ENCODE results near the gene ATRN.
A peak's percentile ranks its signal among the peaks of the same experiment; 100 is the strongest.
"Not testable (repeated sequence)": the region's sequence is repeated elsewhere in the genome, so short reads cannot be mapped to it uniquely, and the experiment has no call there.

ATRN gene

DNA sequence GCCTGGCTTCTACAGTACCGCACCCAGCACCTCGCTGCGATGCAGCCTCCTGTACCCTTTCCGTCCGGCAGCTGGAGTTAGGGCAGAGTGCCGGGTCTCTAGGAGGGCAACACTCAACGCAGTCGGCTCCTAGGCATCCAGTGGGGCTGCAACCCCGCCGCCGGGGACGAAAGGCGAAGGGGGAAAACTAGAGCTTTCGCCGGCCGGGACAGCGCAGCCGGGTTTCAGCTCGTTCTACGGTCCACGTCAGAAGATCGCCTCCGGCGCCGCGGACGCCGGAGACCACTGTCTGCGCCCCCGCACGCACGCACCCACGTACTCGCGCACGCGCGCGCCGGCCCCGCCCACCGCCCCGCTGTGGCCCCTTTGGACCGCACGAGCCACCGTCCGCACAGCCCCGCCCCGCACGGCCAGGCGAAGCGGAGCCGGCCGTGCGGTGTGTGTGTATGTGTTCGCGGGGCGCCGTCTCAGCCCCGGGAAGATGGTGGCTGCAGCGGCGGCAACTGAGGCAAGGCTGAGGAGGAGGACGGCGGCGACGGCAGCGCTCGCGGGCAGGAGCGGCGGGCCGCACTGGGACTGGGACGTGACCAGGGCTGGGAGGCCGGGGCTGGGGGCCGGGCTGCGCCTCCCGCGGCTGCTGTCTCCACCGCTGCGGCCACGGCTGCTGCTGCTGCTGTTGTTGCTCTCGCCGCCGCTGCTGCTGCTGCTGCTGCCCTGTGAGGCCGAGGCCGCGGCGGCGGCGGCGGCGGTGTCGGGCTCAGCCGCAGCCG lies at the start of gene ATRN:
ATRN (plus strand) TSS at position 392 of the 770 bp plus-strand sequence; CDS start at position 482, 90 bp downstream.
- DNase-seq = peak; percentile 92

DNA sequence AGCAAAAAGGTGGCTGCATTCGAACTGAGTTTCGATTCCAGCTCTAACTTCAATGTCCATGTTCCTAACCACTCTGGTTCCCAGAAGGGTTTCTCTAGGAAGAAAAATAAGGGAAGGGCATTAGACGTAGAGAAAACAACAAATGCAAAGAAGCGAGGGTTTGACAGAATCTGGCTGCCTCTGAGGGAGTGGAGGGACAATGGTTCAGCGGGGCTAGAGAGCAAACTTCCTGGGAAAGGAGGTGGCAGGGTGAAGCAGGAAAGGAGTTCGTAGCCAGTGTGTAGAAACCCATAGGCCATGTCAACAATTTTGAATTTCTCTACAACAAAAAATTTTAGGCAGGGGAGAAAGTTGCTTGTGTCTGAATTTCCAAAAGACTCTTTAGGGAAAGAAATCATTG lies 48.8 kb upstream of the ATRN start:
- DNase-seq = no peak

DNA sequence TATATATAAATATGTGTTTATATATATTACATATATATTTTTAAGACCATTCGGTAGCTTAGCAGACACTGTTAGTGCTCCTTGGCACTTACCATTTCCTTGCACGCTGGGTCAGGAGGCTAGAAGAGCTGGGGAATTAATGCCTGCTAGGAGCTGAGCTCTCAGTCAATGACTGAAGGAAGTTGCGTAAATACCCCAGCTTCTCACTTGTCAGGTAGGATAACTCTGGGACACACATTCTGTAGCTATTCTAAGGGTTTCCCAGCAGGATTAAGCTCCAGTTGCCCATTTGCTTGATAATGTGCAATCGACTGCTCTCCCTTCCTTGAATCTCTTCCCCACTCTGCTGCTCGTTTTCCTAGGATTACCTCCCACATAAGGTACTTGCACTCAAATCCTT lies 47.7 kb upstream of the ATRN start:
- no peak for DNase-seq

DNA sequence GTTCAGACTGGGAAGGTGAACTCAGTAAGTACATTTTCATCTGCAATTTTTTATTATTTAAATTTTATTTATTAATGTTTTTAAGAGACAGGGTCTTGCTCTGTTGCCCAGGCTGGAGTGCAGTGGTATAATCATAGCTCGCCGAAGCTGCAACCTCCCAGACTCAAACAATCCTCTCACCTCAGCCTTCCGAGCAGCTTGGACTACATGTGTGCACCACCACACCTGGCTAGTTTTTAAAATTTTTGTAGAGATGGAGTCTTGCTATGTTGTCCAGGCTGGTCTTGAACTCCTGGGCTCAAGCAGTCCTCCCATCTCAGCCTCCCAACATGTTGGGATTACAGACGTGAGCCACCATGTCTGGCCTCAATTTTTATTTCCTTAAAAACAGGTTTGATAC lies 44.1 kb upstream of the ATRN start:
- DNase-seq = not testable (repeated sequence)

DNA sequence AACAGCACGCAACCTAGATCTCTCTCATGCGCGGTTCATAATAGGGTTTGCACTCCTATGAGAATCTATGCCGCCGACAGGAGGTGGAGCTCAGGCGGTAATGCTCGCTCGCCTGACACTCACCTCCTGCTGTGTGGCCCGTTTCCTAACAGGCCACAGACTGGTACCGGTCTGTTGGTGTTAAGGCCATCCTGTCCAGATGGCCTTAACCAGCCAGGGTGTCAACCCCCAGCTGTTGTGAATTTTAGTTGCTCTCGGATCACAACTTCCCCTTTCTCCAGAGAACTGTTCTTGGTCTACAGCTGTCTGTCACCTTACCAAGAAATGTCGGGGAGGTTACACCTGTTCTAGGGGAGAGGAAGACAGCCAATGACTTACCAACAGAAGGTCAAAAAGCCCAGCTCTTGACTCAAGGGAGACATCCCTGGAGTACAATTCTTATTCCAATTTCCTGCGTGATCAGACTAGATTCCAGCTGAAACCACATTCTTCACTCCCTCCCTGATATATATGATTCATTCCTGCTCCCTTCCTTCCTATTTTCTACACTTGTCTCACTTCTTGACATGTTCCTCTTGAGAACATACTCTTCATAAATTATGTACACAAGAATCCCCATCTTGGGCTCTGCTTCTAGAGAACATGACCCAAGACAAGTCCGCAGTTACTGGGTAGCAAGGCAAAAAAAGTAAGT lies 40.3 kb upstream of the ATRN start:
- DNase-seq = no peak

DNA sequence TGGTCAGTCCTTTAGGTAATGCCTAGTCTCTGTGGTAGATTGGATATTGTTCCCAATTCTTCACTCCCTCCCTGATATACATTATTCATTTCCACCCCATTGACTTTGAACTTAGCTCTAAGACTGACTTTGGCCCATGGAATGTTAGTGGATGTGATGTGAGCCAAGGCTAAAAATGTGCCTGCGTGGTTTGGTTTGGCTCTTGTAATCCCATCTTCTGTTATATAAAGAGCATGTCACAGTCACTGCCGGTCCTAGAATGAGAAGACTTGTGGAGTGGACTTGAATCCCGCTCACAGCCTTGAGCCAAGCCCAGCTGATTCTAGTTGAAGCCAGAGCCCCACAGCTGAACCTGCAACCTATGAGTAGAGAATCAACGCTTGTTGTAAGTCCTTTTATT lies 39.7 kb upstream of the ATRN start:
- no peak for DNase-seq

DNA sequence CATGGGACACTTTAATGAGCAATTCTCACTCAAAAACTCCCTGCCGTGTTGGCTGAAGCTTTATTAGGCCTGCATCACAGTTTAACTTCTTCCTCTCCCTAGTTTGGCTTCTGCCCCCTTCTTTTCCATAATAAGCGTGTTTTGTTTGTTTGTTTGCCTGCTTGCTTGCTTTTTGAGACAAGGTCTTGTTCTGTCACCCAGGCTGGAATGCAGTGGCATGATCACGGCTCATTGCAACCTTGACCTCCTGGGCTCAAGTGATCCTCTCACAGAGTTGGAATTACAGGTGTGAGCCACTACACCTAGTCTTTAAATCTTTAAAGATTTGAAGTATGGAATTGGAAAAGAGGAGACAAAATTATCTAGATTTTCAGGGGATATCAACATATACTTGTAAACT lies 38.0 kb upstream of the ATRN start:
- DNase-seq = no peak

DNA sequence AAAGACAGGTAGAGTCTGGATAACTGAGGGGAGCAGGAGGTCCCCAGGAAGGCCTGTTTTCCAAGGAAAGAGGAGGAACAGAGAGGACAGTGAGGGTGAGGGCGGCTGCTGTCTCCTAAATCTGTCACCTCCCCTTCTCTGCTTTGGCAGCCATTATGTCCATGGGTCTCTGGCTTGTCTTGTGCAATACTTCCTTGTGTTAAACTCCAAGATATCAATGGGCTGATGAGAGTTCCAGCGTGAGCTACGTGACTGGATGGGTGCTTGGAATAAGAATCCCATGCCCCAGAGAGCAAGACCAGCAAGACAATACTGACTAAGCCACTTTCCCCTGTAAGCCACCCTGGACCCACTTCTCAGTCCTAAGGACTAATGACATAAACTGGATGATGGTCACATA lies 37.1 kb upstream of the ATRN start:
- DNase-seq = no peak

DNA sequence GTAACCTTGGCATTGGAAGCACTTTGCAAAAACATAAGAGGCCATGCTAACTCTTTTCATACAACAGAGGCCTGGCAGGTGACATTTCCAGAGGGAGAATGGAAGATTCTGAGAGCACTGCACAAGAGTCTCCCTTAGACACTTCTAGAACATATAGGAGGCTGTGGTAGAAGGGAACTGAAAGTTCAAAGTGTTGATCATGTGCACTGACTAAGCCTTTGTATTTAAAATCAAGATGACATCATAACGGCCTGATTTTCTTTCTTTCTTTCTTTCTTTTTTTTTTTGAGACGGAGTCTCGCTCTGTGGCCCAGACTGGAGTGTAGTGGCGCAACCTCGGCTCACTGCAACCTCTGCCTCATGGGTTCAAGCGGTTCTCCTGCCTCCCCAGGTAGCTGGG lies 36.6 kb upstream of the ATRN start:
- no peak for DNase-seq

DNA sequence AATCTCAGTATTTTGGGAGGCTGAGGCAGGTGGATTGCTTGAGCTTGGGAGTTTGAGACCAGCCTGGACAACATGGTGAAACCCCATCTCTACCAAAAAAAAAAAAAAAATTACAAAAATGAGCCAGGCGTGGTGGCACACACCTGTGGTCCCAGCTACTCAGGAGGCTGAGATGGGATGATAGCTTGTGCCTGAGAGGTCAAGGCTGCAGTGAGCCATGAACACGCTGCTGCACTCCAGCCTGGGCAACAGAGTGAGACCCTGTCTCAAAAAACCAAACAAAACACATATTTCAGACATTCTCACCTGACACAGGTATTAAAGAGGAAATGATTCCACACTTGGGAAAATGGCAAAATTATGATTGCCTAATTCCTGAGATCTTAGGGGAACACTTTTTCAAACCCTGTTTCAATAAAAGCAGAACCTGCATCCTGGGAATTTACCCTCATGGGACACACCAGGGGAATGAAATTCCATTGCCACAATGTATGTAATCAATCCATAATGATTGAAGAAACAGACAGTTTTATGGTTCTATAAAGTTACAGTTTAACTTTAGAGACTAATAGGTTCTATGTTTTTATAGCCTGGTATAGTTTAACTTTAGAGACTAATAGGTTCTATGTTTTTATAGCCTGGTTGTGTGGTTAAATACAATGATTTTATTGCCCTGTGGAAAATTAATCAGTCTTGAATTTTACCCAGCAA lies 33.8 kb upstream of the ATRN start:
- DNase-seq = no peak

DNA sequence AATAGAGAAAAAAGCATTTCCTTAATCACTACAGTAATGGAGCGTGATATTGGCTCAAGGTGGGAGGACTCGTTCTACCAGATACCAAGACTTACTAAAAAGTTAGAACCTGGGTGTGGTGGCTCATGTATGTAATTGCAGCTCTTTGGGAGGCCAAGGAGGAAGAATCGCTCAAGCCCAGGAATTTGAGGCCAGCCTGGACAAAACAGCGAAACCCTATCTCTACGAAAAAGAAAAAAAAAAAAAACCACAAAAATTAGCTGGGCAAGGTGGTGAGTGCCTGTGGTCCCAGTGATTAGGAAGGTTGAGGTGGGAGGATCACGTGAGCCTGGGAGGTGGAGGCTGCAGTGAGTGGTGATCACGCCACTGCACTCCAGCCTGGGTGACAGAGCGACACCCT lies 24.0 kb upstream of the ATRN start:
- no peak for DNase-seq

DNA sequence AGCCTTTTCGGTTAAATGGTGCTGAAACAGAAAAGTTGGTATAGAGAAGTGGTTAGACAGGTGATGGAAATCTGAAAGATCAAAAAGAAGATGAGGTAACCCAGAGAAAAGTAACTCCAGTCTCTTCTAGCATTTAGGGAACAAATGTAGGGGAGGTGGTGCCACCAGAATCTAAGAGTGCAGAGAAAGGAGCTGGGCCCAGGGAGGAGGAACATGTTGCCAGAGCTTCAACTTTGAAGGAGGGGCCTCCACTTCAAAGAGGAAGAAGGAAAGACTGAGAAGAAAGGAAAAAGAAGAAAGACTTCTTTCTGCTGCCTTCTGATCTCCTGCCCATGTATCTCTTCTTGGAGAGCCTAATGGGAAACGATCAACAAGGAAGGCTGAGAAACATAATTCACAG lies 23.5 kb upstream of the ATRN start:
- DNase-seq = no peak

DNA sequence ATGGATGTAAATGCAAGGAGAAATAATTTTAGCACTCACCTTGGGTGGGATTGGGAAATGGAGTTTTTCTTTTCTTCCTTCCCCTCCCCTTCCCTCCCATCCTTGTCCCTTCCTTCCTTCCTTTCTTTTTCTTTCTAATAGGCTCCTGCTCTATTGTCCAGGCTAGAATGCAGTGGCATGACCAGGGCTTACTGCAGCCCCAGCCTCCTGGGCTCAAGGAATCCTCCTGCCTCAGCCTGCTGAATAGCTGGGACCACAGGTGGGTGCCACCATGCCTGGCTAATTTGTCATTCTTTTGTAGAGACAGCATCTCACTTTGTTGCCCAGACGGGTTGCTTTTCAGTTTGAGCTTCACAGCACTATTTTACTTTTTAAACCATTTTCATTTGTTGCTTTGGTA lies 21.5 kb upstream of the ATRN start:
- no peak for DNase-seq

DNA sequence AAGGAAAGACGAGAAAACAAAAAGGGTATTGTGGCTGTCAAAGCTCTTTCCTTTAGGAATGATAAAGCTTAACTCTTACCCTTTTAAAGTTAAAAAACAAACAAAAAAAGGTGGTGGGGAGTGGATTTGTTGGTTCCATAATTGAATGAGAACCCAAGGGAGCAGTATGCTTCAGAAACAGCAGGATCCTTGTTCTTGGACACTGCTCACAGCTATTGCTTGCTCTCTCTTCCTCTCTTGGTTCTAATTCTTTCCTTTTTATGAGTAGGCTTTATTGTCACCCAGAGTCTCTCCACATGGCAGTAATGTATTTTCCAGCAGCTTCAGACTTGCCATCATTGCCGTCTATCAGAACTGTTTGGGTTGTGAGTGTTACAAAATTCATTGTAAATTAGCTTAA lies 18.7 kb upstream of the ATRN start:
- DNase-seq = no peak

DNA sequence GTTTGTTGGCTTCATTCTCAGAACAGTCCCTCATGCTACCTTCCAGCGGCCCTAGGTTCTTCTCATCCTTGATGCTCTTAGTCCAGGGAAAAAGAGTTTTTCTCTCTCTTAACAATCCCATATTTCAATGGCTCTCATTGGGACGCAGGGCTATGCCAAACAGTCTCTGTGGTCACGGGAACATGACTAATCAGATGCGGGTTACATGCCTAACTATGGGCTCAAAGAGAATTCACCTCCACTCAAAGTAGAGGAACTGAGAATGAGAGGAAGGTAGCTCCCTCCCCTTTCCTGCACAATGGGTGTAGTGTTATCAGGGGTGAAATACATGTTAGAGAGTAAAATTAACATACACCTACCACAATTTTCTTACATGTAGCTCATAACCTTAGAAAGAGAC lies 18.1 kb upstream of the ATRN start:
- no peak for DNase-seq

DNA sequence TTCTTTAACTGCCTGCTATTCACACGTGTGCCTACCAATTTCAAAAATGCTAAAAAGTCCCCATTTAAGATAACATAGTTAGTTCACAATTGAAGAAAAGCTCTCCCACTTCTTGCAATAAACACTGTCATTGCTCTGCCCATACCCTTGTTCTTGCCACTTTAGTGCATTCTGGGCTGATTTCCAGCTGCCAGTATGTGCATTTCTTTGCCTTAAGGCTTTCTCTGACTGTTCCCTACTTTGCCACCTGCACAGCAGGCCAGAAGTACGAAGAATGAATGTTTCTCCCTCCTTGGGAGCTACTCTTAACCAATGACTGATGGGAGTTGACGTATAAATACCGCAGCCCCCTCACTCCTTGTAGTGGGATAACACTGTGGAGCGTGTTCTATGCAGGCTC lies 16.0 kb upstream of the ATRN start:
- DNase-seq = no peak

DNA sequence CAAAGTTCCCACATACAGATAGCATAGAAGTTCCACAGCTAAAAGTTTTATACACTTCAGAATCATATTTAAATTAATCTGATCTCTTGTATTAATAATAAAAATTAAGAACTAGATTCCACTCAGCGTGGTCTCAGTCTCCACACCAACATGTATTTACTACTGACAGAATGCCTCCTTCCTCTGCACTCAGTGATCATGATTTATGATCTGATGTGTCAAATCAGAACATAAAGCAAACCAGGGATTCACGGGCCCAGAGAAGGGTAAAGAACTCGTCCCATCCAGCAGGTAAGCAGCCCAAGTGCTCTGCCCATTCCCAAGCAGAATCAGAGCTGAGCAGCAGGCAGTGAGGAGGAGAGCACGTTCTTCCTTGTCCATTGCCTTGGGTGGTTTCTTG lies 14.2 kb upstream of the ATRN start:
- no peak for DNase-seq

DNA sequence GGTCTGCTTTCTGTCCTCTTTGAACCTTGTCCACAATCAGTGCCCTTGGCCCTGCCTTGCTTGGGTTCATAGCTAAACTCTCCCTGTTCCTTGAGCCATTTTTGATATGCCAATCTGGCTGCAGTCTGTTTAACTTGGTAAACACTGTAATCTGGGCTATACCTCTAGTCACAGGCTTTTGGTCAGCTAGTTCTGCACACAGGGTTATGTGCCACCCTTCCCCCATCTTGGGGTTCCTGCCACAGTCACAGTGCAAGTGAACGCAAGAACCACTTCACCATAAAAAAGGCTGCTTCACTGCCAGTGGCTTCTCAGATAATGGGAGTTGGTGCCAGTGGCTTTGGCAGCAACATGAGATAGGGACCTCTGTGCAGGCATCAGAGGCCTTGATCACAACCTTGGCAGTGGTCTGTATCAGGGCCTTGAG lies 10.9 kb upstream of the ATRN start:
- DNase-seq = no peak

DNA sequence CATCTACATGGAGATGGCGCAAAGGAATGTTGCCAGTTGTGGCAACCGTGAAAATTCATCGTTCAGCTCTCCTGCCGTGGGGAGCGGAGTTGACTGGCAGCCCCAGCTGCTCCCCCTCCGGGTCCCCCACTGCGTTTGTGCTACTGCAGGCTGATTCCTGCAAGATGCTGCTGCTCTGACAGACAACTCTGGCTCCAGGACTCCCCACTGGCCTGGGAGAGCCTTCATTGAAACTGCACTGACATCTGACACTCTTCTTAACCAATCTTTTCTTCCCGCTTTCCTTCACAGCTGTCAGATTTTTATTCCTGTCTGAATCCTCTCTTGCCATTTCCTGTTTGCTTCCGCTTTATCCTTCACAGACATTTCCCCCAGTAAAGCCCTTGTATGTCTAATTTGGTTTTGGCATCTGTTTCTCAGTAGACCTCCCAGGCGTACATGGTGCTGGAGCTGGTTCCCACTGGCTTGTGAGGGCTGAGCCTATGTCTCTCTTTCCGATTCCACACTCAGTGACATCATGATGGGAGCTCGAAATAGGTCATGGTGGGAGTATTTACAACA lies 9.5 kb upstream of the ATRN start:
- DNase-seq = no peak

DNA sequence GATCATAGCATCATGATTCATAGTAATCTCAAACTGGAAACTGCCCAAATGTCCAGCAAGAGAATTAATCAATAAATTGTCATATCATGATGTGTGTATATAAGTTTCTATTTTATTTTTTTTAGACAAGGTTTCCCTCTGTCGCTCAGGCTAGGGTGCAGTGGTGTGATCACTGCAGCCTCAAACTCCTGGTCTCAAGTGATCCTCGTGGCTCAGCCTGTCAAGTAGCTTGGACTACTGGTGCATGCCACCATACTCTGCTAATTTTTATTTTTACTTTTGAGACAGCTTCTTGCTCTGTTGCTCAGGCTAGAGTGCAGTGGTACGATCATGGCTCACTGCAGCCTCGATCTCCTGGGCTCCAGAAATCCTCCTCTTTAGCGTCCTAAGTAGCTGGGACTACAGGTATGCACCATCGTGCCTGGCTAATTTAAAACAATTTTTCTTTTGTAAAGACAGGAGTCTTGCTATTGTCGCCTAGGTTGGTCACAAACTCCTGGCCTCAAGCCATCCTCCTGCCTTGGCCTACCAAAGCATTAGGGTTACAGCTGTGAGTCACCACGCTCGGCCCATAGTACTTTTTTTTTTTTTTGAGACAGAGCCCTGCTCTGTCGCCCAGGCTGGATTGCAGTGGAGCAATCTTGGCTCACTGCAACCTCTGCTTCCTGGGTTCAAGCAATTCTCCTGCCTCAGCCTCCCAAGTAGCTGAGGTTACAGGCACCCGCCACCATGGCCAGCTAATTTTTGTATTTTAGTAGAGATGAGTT lies 8.7 kb upstream of the ATRN start:
- no peak for DNase-seq

DNA sequence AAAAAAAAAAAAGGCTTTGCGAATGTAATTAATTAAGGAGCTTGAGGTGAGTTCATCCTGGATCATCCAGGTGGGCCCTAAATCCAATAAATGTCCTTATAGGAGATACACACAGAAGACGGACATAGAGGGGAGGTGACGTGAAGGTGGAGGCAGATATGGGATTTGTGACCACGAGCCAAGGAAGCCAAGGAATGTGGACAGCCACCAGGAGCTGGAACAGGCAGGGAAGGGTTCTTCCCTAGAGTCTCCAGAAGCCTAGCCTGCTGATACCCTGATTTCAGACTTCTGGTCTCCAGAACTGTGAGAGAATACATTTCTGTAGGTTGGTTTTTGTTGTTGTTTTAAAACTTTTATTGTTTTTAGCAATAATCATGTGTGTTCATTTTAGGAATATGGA lies 6.7 kb upstream of the ATRN start:
- DNase-seq = no peak

DNA sequence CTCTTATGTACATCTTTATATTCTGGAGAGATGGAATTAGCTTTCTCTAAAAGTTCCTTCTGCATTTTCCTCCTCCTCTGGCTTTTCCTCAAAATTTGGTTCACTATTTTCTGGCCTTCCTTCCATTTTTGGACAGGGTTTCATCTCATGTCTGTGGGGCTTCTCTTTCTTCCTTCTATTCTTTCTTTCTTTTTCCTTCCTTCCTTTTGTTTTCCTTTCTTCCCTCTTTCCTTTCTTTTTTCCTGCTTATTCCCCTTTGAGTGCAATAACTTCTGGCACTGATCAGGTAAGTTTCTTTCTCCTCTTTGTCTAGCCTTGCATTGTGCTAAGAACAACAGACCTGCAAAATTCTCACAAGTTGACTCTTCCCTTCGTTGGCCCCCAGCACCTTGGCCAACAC lies 5.5 kb upstream of the ATRN start:
- no peak for DNase-seq

DNA sequence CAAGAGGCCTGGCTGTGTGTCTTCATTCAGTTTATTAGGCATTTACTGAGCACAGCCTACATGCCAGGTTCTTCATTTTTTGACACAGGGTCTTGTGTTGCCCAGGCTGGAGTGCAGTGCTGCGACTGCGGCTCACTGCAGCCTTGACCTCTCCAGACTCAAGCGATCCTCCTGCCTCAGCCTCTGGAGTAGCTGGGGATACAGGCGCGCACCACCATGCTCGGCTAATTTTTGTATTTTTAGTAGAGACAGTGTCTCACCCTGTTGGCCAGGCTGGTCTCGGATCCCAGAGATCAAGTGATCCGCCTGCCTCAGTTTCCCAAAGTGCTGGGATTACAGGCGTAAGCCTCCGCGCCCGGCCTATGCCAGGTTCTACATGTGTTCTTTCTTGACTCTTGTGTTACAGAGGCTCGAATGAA lies 601 bp upstream of the ATRN start:
- DNase-seq = no peak
